Astrocyte of the spinal cord (primary cell): ENCODE data around the gene EPHA3.

Experiments used
- DNase-seq: peaks from one replicate; pipeline ENCODE4 v3.0.0; 2011; ENCODE audit warnings: low read depth, low spot score
- H3K4me3 ChIP-seq: 2 replicates; pipeline ENCODE4 v1.5.1; 2011; ENCODE audit warnings: low read depth, mild to moderate bottlenecking, low read length, moderate library complexity
- in situ Hi-C: cut with HindIII; loops from 2 replicates; pipeline ENCODE4 v1.10.0; 2017; ENCODE audit warnings: low sequenced_read_pairs
- TF ChIP-seq, protein P1 (sequence below): IDR thresholded peaks from 2 replicates; pipeline ENCODE4 v1.5.1; 2012; ENCODE audit warnings: low read depth, mild to moderate bottlenecking, low read length, inconsistent platforms

The EPHA3 gene

DNA sequence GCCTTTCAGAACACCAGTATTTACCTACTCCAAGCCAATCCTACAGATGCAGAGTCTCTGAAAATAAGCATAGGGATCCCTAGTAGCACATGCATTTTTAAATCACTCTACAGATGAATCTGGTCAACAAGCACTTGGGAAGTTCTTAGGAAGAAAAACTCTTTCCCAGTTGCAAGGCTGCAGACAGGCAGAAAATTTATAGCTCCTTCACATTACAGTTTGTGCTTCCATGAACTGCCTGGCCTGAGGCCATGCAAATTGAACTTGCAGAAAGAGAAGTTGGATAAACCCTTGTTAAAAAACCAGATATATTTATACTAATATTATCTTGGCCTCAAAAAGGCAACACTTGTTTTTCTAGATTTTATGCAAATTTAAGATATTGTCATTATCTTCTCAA lies 256.9 kb downstream of the EPHA3 start:
- no peak for DNase-seq
- in situ Hi-C loops = no loop called here
- TF ChIP-seq, protein P1, sequence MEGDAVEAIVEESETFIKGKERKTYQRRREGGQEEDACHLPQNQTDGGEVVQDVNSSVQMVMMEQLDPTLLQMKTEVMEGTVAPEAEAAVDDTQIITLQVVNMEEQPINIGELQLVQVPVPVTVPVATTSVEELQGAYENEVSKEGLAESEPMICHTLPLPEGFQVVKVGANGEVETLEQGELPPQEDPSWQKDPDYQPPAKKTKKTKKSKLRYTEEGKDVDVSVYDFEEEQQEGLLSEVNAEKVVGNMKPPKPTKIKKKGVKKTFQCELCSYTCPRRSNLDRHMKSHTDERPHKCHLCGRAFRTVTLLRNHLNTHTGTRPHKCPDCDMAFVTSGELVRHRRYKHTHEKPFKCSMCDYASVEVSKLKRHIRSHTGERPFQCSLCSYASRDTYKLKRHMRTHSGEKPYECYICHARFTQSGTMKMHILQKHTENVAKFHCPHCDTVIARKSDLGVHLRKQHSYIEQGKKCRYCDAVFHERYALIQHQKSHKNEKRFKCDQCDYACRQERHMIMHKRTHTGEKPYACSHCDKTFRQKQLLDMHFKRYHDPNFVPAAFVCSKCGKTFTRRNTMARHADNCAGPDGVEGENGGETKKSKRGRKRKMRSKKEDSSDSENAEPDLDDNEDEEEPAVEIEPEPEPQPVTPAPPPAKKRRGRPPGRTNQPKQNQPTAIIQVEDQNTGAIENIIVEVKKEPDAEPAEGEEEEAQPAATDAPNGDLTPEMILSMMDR = no peak

DNA sequence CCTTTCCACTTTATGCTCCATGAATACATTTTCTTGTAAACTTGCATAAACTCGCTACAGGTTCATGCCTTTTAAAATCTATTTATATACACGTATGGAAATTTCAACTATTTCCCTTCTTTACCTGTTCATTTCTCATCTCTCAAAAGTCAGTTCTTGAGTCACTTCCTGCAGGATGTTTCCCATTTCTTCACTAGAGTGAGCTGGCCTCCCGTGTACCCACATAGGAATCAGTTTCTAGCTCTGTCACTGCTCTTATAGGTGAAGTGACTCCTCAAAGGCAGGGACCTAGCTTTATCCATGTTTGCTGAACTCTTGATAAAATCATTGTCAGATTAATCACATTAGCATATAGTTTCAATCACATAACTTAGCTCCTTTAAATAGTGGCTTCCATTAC lies 259.7 kb downstream of the EPHA3 start:
- H3K4me3 ChIP-seq = no peak overlapping the region
- in situ Hi-C loops = no loop called here
- TF ChIP-seq, protein P1 = no peak
- DNase-seq = no peak

More for the DNA sequence above, 256.9 kb downstream of the EPHA3 start:
- no peak overlapping the region for H3K4me3 ChIP-seq

- no peak for DNase-seq
- TF ChIP-seq, protein P1 = no peak
- in situ Hi-C loops = no loop called here
- H3K4me3 ChIP-seq = no peak overlapping the region
Observed at GRCh38 chr3:89368846-89369245, 261.4 kb downstream of the EPHA3 start.

DNA sequence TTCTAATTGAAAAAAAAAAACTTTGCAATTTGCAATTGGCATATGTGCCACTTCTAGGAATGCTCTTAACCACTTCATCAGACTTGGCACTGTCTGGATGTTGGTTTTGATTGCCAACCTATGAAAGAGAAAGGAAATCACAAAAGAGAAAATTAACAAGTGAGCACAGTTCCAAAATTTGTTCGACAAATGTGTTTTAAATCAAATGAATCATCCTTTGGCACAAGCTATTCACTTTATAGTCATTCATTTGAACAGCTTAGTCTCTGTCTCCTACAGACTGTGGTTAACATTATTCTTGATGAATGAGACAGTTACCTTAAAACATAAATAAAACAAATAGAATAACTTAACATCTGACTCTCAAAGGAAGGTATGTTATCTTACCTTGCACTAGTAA lies 265.0 kb downstream of the EPHA3 start:
- H3K4me3 ChIP-seq = no peak overlapping the region
- in situ Hi-C loops = no loop called here
- peak; percentile 55 for DNase-seq
- TF ChIP-seq, protein P1 = no peak

- TF ChIP-seq, protein P1 = no peak
- no peak for DNase-seq
- in situ Hi-C loops = no loop called here
- H3K4me3 ChIP-seq = no peak overlapping the region
Observed at GRCh38 chr3:89373434-89373833, 266.0 kb downstream of the EPHA3 start.

DNA sequence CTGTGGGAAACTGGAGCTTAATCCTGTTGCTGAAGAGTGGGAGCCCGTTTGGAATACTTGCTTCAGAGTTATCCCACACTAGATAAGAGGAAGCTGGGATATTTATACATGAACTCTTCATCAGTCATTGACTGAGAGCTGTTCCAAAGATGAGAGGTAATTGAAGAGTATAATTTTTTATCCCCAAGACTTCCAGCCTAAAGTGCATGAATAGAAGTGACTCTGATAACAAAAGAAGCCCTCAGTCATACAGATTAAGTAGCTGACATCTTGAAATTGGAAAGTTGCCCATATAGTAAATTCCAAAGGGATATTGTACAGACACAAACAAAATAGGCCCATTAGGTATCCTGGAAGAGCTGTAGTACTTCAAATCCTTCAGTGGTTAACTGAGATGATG lies 268.0 kb downstream of the EPHA3 start:
- in situ Hi-C loops = no loop called here
- no peak overlapping the region for H3K4me3 ChIP-seq
- TF ChIP-seq, protein P1 = no peak
- DNase-seq = no peak

DNA sequence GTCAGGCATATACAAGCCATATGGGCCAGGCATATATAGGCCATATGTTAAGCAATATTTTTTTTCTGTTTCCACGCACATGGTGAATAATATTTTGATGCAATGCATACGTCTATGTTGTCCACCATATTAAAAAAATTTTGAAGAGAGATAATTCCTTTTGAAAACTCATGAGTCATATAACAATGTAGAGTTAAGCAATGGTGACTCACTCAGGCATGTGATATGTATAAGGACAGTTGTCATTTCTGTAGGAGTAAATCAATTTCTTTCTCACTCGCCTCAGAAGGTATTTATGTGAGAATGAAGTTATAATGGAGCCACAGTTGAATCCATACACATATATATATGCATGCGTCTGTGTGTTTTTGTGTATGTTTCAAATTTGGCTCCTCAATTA lies 272.6 kb downstream of the EPHA3 start:
- H3K4me3 ChIP-seq = no peak overlapping the region
- peak; percentile 33 for DNase-seq
- TF ChIP-seq, protein P1 = no peak
- in situ Hi-C loops = no loop called here
